ENCODE measurements around the gene SACM1L.

The SACM1L gene

GRCh38 chr3:45641756-45642155 is 47.4 kb upstream of the SACM1L start:
- Histone ChIP-seq H3K4me1 (ENCODE audit: control insufficient read depth, low read length) (peaks cover 14% of the 10 kb centered on the region), H3K4me3 (ENCODE audit: low read length) (no peak overlapping the region), H3F3A (ENCODE audit: control insufficient read depth, insufficient read depth) (no peaks in the 10 kb centered on the region), H3K79me2 (ENCODE audit: control insufficient read depth, low read length) (no peaks in the 10 kb centered on the region), H3K9me3 (ENCODE audit: control insufficient read depth, insufficient read depth, low read length) (no peaks in the 10 kb centered on the region), H3K4me2 (ENCODE audit: low read length) (no peak overlapping the region), H3K36me3 (ENCODE audit: control insufficient read depth, low read length) (no peaks in the 10 kb centered on the region), H3K27ac (ENCODE audit: low read depth, low read length) (no peak overlapping the region), H3K9me2 (replicated peaks; ENCODE audit: control insufficient read depth, low read length) (no peaks in the 10 kb centered on the region), H4K20me1 (ENCODE audit: control insufficient read depth, insufficient read depth, low read depth, low read length) (no peaks in the 10 kb centered on the region; the same call in 1 of the 2 replicates), H3K27me3 (ENCODE audit: control insufficient read depth, low read length) (no peaks in the 10 kb centered on the region)
- TF ChIP-seq CTCF (IDR thresholded peaks at IDR 0.05; ENCODE audit: low read depth, low read length, poor library complexity, severe bottlenecking) (no peak), EZH2phosphoT487 (IDR thresholded peaks at IDR 0.05; ENCODE audit: borderline replicate concordance, low read length) (no peak)

- Histone ChIP-seq H3K4me2 (ENCODE audit: low read length) (no peak overlapping the region), H3K27ac (ENCODE audit: low read depth, low read length) (no peak overlapping the region), H3K4me3 (ENCODE audit: low read length) (no peak overlapping the region), H3K9me2 (replicated peaks; ENCODE audit: control insufficient read depth, low read length) (no peaks in the 10 kb centered on the region), H3F3A (ENCODE audit: control insufficient read depth, insufficient read depth) (no peaks in the 10 kb centered on the region), H3K9me3 (ENCODE audit: control insufficient read depth, insufficient read depth, low read length) (no peaks in the 10 kb centered on the region), H3K4me1 (ENCODE audit: control insufficient read depth, low read length) (peaks cover 14% of the 10 kb centered on the region), H3K36me3 (ENCODE audit: control insufficient read depth, low read length) (no peaks in the 10 kb centered on the region), H4K20me1 (ENCODE audit: control insufficient read depth, insufficient read depth, low read depth, low read length) (no peaks in the 10 kb centered on the region; the same call in 1 of the 2 replicates), H3K27me3 (ENCODE audit: control insufficient read depth, low read length) (no peaks in the 10 kb centered on the region), H3K79me2 (ENCODE audit: control insufficient read depth, low read length) (no peaks in the 10 kb centered on the region)
- TF ChIP-seq CTCF (IDR thresholded peaks at IDR 0.05; ENCODE audit: low read depth, low read length, poor library complexity, severe bottlenecking): no peak
- TF ChIP-seq EZH2phosphoT487 (IDR thresholded peaks at IDR 0.05; ENCODE audit: borderline replicate concordance, low read length): no peak
Measured at GRCh38 chr3:45642731-45643152, 46.5 kb upstream of the SACM1L start.

GRCh38 chr3:45644063-45644790 is 45.0 kb upstream of the SACM1L start:
- H3K4me1 ChIP-seq (ENCODE audit: control insufficient read depth, low read length): peaks cover 8% of the 10 kb centered on the region
- no peak overlapping the region for H3K27ac ChIP-seq (ENCODE audit: low read depth, low read length)
- H3K4me2 ChIP-seq (ENCODE audit: low read length): no peak overlapping the region
- no peaks in the 10 kb centered on the region for H3K9me3 ChIP-seq (ENCODE audit: control insufficient read depth, insufficient read depth, low read length)
- TF ChIP-seq CTCF (IDR thresholded peaks at IDR 0.05; ENCODE audit: low read depth, low read length, poor library complexity, severe bottlenecking) (no peak), EZH2phosphoT487 (IDR thresholded peaks at IDR 0.05; ENCODE audit: borderline replicate concordance, low read length) (no peak)
- no peaks in the 10 kb centered on the region for H3K36me3 ChIP-seq (ENCODE audit: control insufficient read depth, low read length)
- H4K20me1 ChIP-seq (ENCODE audit: control insufficient read depth, insufficient read depth, low read depth, low read length): no peaks in the 10 kb centered on the region; the same call in 1 of the 2 replicates
- H3K27me3 ChIP-seq (ENCODE audit: control insufficient read depth, low read length): no peaks in the 10 kb centered on the region
- H3K4me3 ChIP-seq (ENCODE audit: low read length): no peak overlapping the region
- no peaks in the 10 kb centered on the region for H3F3A ChIP-seq (ENCODE audit: control insufficient read depth, insufficient read depth)
- no peaks in the 10 kb centered on the region for H3K9me2 ChIP-seq (replicated peaks; ENCODE audit: control insufficient read depth, low read length)
- H3K79me2 ChIP-seq (ENCODE audit: control insufficient read depth, low read length): no peaks in the 10 kb centered on the region

All from DOHH2 (cell line).